DOHH2 (cell line): ENCODE results near the gene TMEM50B.
A peak's percentile ranks its signal among the peaks of the same experiment; 100 is the strongest.
"Not testable (repeated sequence)": the region's sequence is repeated elsewhere in the genome, so short reads cannot be mapped to it uniquely, and the experiment has no call there.

Experiments used
- H3F3A ChIP-seq: fragments of 200-600 bp; sonication (generic), shearing (Covaris generic); 2 replicates; pipeline ENCODE4 v1.6.0; 2016; ENCODE audit warnings: antibody characterized with exemption, mild to moderate bottlenecking; ENCODE audit not compliant: control insufficient read depth, insufficient read depth
- H3K27ac ChIP-seq: fragments of 200-600 bp; sonication (generic); 2 replicates; pipeline ENCODE4 v1.5.1; 2014; ENCODE audit warnings: low read depth, mild to moderate bottlenecking, low read length, moderate library complexity
- H3K27me3 ChIP-seq: fragments of 200-600 bp; sonication (generic); 2 replicates; pipeline ENCODE4 v1.6.1; 2014; ENCODE audit warnings: mild to moderate bottlenecking, low read length, mixed read lengths; ENCODE audit not compliant: control insufficient read depth
- H3K36me3 ChIP-seq: fragments of 200-600 bp; sonication (generic); 2 replicates; pipeline ENCODE4 v1.6.1; 2014; ENCODE audit warnings: mild to moderate bottlenecking, low read length, moderate library complexity, mixed read lengths; ENCODE audit not compliant: control insufficient read depth
- H3K4me1 ChIP-seq: fragments of 200-600 bp; sonication (generic); 2 replicates; pipeline ENCODE4 v1.6.1; 2014; ENCODE audit warnings: mild to moderate bottlenecking, low read length, mixed read lengths; ENCODE audit not compliant: control insufficient read depth
- H3K4me2 ChIP-seq: fragments of 200-600 bp; sonication (generic); 2 replicates; pipeline ENCODE4 v1.6.0; 2014; ENCODE audit warnings: mild to moderate bottlenecking, low read length, moderate library complexity
- H3K4me3 ChIP-seq: fragments of 200-600 bp; sonication (generic); 2 replicates; pipeline ENCODE4 v1.5.1; 2014; ENCODE audit warnings: mild to moderate bottlenecking, low read length, mixed read lengths
- H3K79me2 ChIP-seq: fragments of 200-600 bp; sonication (generic); 2 replicates; pipeline ENCODE4 v1.6.1; 2014; ENCODE audit warnings: mild to moderate bottlenecking, low read length, mixed read lengths; ENCODE audit not compliant: control insufficient read depth
- H3K9me2 ChIP-seq: fragments of 200-600 bp; sonication (generic); replicated peaks from 2 replicates; pipeline ENCODE4 v1.6.1; 2014; ENCODE audit warnings: mild to moderate bottlenecking, low read length, mixed read lengths; ENCODE audit not compliant: control insufficient read depth
- H3K9me3 ChIP-seq: fragments of 200-600 bp; sonication (generic); 2 replicates; pipeline ENCODE4 v1.6.1; 2014; ENCODE audit warnings: antibody characterized with exemption, low read length, mixed read lengths; ENCODE audit not compliant: control insufficient read depth, insufficient read depth
- H4K20me1 ChIP-seq: fragments of 200-600 bp; sonication (generic); 2 replicates; pipeline ENCODE4 v1.6.0; 2014; ENCODE audit warnings: low read depth, mild to moderate bottlenecking, antibody characterized with exemption, low read length, moderate library complexity; ENCODE audit not compliant: control insufficient read depth, insufficient read depth
- CTCF ChIP-seq: fragments of 200-600 bp; sonication (generic); IDR thresholded peaks from one replicate; pipeline ENCODE4 v1.5.1; 2014; ENCODE audit warnings: antibody characterized with exemption, mild to moderate bottlenecking, low read depth, low read length; ENCODE audit not compliant: poor library complexity, severe bottlenecking
- EZH2phosphoT487 ChIP-seq: fragments of 200-600 bp; sonication (generic); IDR thresholded peaks from 2 replicates; pipeline ENCODE4 v1.6.1; 2017; ENCODE audit warnings: borderline replicate concordance, mild to moderate bottlenecking, antibody characterized with exemption, low read length, moderate library complexity, mixed read lengths

Gene TMEM50B

DNA sequence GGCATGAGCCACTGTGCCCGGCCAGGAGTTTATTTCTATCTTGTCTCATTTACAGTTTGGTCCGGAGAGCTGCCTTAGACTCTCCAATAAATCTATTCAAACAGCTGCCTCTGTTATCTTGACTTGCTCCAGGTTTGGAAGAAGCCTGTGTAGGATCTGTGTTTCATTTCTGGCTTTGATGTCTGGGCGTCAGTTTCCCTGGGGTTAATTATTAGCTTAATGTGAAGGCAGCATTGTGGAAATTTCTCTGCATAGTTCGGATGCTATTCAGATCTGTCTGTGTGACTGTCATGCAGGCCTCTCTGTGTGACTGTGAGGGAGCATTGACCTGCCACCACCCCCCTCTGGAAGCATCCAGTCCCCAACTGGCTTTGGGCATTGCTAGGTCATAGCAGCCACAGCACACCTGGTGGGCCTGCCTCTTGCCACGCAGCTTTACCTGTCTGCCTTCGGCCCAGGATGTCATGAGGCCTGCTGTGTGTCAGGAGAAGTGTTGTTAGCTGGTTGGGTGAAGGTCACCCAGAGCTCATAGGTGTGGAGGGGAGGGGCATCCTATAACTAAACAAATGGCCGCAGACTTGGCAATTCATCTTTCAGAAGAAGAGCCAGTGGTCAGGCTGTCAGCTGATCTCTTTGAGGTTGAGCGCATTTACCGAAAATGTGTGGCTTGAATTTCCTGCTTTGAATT is 66.8 kb downstream of the TMEM50B start:
- no peak overlapping the region for H3K4me3 ChIP-seq
- no peaks in the 10 kb centered on the region for H3K9me2 ChIP-seq
- H3K4me2 ChIP-seq: no peak overlapping the region; the same call in 1 of the 2 replicates
- TF ChIP-seq CTCF (no peak), EZH2phosphoT487 (no peak)
- H3K27ac ChIP-seq: no peak overlapping the region
- no peaks in the 10 kb centered on the region for H3K9me3 ChIP-seq
- H3K4me1 ChIP-seq: peaks cover 24% of the 10 kb centered on the region
- peaks cover 97% of the 10 kb centered on the region for H3K79me2 ChIP-seq
- peaks cover 2% of the 10 kb centered on the region for H3F3A ChIP-seq
- H4K20me1 ChIP-seq: peaks cover 8% of the 10 kb centered on the region; the same call in 1 of the 2 replicates
- peaks cover 79% of the 10 kb centered on the region for H3K36me3 ChIP-seq
- no peaks in the 10 kb centered on the region for H3K27me3 ChIP-seq

- H3K9me2 ChIP-seq, H3K9me3 ChIP-seq, H3K4me2 ChIP-seq, H4K20me1 ChIP-seq, H3K27me3 ChIP-seq, H3K4me3 ChIP-seq, H3F3A ChIP-seq, H3K27ac ChIP-seq: not testable (repeated sequence)
- H3K36me3 ChIP-seq: peaks cover 76% of the 10 kb centered on the region
- H3K4me1 ChIP-seq: peaks cover 24% of the 10 kb centered on the region
- peaks cover 98% of the 10 kb centered on the region for H3K79me2 ChIP-seq
These were observed 67.3 kb downstream of the TMEM50B start for GRCh38 chr21:33412439-33412831.

GRCh38 chr21:33411949-33412430 is 67.8 kb downstream of the TMEM50B start:
- peaks cover 8% of the 10 kb centered on the region; the same call in 1 of the 2 replicates for H4K20me1 ChIP-seq
- TF ChIP-seq EZH2phosphoT487: no peak
- TF ChIP-seq CTCF: no peak
- no peaks in the 10 kb centered on the region for H3K27me3 ChIP-seq
- peaks cover 2% of the 10 kb centered on the region for H3F3A ChIP-seq
- H3K9me3 ChIP-seq: no peaks in the 10 kb centered on the region
- no peak overlapping the region for H3K4me2 ChIP-seq
- no peak overlapping the region for H3K4me3 ChIP-seq
- peaks cover 98% of the 10 kb centered on the region for H3K79me2 ChIP-seq
- no peaks in the 10 kb centered on the region for H3K9me2 ChIP-seq
- no peak overlapping the region for H3K27ac ChIP-seq
- peaks cover 76% of the 10 kb centered on the region for H3K36me3 ChIP-seq
- H3K4me1 ChIP-seq: peaks cover 28% of the 10 kb centered on the region

DNA sequence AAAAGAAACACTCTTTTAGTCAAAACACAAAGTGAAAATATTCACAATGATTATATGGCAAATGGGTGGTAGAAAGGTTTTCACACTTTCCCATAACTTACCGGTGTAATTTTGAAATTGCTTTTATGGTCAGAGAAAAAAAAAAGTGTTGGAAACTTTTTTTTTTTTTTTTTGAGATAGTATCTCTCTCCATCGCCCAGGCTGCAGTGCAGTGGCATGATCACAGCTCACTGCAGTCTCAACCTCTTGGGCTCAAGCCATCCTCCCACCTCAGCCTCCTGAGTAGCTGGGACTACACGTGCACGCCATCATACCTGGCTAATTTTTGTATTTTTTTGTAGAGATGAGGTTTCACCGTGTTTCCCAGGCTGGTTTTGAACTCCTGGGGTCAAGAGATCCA is 73.3 kb downstream of the TMEM50B start:
- peaks cover 7% of the 10 kb centered on the region for H3F3A ChIP-seq
- TF ChIP-seq EZH2phosphoT487 (no peak), CTCF (no peak)
- H3K9me2 ChIP-seq: no peaks in the 10 kb centered on the region
- H3K4me3 ChIP-seq: peak overlapping the region; percentile 89; the same call in 1 of the 2 replicates
- H3K9me3 ChIP-seq: no peaks in the 10 kb centered on the region
- peak overlapping the region; percentile 73 for H3K4me2 ChIP-seq
- H3K4me1 ChIP-seq: peaks cover 53% of the 10 kb centered on the region
- H3K36me3 ChIP-seq: peaks cover 66% of the 10 kb centered on the region
- H3K79me2 ChIP-seq: peaks cover 86% of the 10 kb centered on the region
- H4K20me1 ChIP-seq: peaks cover 9% of the 10 kb centered on the region; the same call in 1 of the 2 replicates
- H3K27ac ChIP-seq: no peak overlapping the region
- H3K27me3 ChIP-seq: no peaks in the 10 kb centered on the region
